ENCODE data around the gene FADS6.

Gene FADS6

GRCh38 chr17:74832421-74832820 is 61.0 kb downstream of the FADS6 start:
- Histone ChIP-seq H2BK120ac (ENCODE audit: low read depth, low read length) (no peak overlapping the region), H3K36me3 (ENCODE audit: control insufficient read depth, insufficient read depth, low read length) (no peaks in the 10 kb centered on the region), H3K4me2 (ENCODE audit: low read length) (no peak overlapping the region), H2BK5ac (ENCODE audit: low read length) (no peak overlapping the region), H3K4me3 (ENCODE audit: low read length) (no peak overlapping the region), H3K23ac (ENCODE audit: low read length) (no peak overlapping the region), H3K18ac (ENCODE audit: low read length) (no peak overlapping the region), H3K4ac (ENCODE audit: low read depth, low read length) (no peak overlapping the region), H4K8ac (ENCODE audit: low read depth, low read length) (no peak overlapping the region), H3K9ac (ENCODE audit: low read length) (no peak overlapping the region), H3K79me2 (ENCODE audit: control insufficient read depth, insufficient read depth, low read length) (no peaks in the 10 kb centered on the region), H3K27ac (ENCODE audit: low read depth, low read length) (no peak overlapping the region), H3K56ac (ENCODE audit: low read length) (no peak overlapping the region), H2BK15ac (replicated peaks; ENCODE audit: low read depth) (no peak overlapping the region), H4K5ac (ENCODE audit: low read length) (no peak overlapping the region), H3K79me1 (ENCODE audit: low read length) (no peaks in the 10 kb centered on the region), H3K4me1 (ENCODE audit: control insufficient read depth, low read depth, low read length) (no peaks in the 10 kb centered on the region), H3K27me3 (ENCODE audit: insufficient read depth, low read length, poor library complexity) (no peaks in the 10 kb centered on the region), H2AK5ac (ENCODE audit: low read length) (no peak overlapping the region)
- no CpG with 5 or more reads among the region's 9 CpGs for WGBS (ENCODE audit: extremely low coverage, insufficient coverage, low lambda C conversion rate)
- DNase-seq = no peak

- no CpG with 5 or more reads among the region's 22 CpGs for WGBS (ENCODE audit: extremely low coverage, insufficient coverage, low lambda C conversion rate)
- H3K79me2 ChIP-seq (ENCODE audit: control insufficient read depth, insufficient read depth, low read length) = no peaks in the 10 kb centered on the region
- H2BK5ac ChIP-seq (ENCODE audit: low read length) = no peak overlapping the region
- H3K27me3 ChIP-seq (ENCODE audit: insufficient read depth, low read length, poor library complexity) = no peaks in the 10 kb centered on the region
- H3K27ac ChIP-seq (ENCODE audit: low read depth, low read length) = no peak overlapping the region
- H4K8ac ChIP-seq (ENCODE audit: low read depth, low read length) = no peak overlapping the region
- no peaks in the 10 kb centered on the region for H3K36me3 ChIP-seq (ENCODE audit: control insufficient read depth, insufficient read depth, low read length)
- no peak overlapping the region for H3K4me2 ChIP-seq (ENCODE audit: low read length)
- DNase-seq = no peak
- no peak overlapping the region for H3K23ac ChIP-seq (ENCODE audit: low read length)
- no peak overlapping the region for H2AK5ac ChIP-seq (ENCODE audit: low read length)
- no peak overlapping the region for H3K9ac ChIP-seq (ENCODE audit: low read length)
- no peak overlapping the region for H3K18ac ChIP-seq (ENCODE audit: low read length)
- no peak overlapping the region for H2BK15ac ChIP-seq (replicated peaks; ENCODE audit: low read depth)
- no peaks in the 10 kb centered on the region for H3K79me1 ChIP-seq (ENCODE audit: low read length)
- no peak overlapping the region for H4K5ac ChIP-seq (ENCODE audit: low read length)
- H2BK120ac ChIP-seq (ENCODE audit: low read depth, low read length) = no peak overlapping the region
- no peaks in the 10 kb centered on the region for H3K4me1 ChIP-seq (ENCODE audit: control insufficient read depth, low read depth, low read length)
- H3K4ac ChIP-seq (ENCODE audit: low read depth, low read length) = no peak overlapping the region
- no peak overlapping the region for H3K56ac ChIP-seq (ENCODE audit: low read length)
- H3K4me3 ChIP-seq (ENCODE audit: low read length) = no peak overlapping the region
Measured at GRCh38 chr17:74831444-74832146, 61.8 kb downstream of the FADS6 start.

- Histone ChIP-seq H4K8ac (ENCODE audit: low read depth, low read length) (no peak overlapping the region), H2BK15ac (replicated peaks; ENCODE audit: low read depth) (no peak overlapping the region), H3K9ac (ENCODE audit: low read length) (no peak overlapping the region), H2AK5ac (ENCODE audit: low read length) (no peak overlapping the region), H3K56ac (ENCODE audit: low read length) (no peak overlapping the region), H3K4me2 (ENCODE audit: low read length) (no peak overlapping the region), H2BK120ac (ENCODE audit: low read depth, low read length) (no peak overlapping the region), H3K4ac (ENCODE audit: low read depth, low read length) (no peak overlapping the region), H3K27me3 (ENCODE audit: insufficient read depth, low read length, poor library complexity) (no peaks in the 10 kb centered on the region), H2BK5ac (ENCODE audit: low read length) (no peak overlapping the region), H3K27ac (ENCODE audit: low read depth, low read length) (no peak overlapping the region), H3K79me2 (ENCODE audit: control insufficient read depth, insufficient read depth, low read length) (no peaks in the 10 kb centered on the region), H3K18ac (ENCODE audit: low read length) (no peak overlapping the region), H4K5ac (ENCODE audit: low read length) (no peak overlapping the region), H3K79me1 (ENCODE audit: low read length) (no peaks in the 10 kb centered on the region), H3K36me3 (ENCODE audit: control insufficient read depth, insufficient read depth, low read length) (no peaks in the 10 kb centered on the region), H3K23ac (ENCODE audit: low read length) (no peak overlapping the region), H3K4me3 (ENCODE audit: low read length) (no peak overlapping the region), H3K4me1 (ENCODE audit: control insufficient read depth, low read depth, low read length) (no peaks in the 10 kb centered on the region)
- no CpG with 5 or more reads among the region's 19 CpGs for WGBS (ENCODE audit: extremely low coverage, insufficient coverage, low lambda C conversion rate)
- DNase-seq = no peak
Measured at GRCh38 chr17:74830861-74831260, 62.6 kb downstream of the FADS6 start.

GRCh38 chr17:74827800-74828199 is 65.6 kb downstream of the FADS6 start:
- H2AK5ac ChIP-seq (ENCODE audit: low read length) = no peak overlapping the region
- H4K5ac ChIP-seq (ENCODE audit: low read length) = no peak overlapping the region
- H3K4me3 ChIP-seq (ENCODE audit: low read length) = no peak overlapping the region
- H3K36me3 ChIP-seq (ENCODE audit: control insufficient read depth, insufficient read depth, low read length) = no peaks in the 10 kb centered on the region
- no peak overlapping the region for H3K56ac ChIP-seq (ENCODE audit: low read length)
- H3K4me2 ChIP-seq (ENCODE audit: low read length) = no peak overlapping the region
- H3K23ac ChIP-seq (ENCODE audit: low read length) = no peak overlapping the region
- H3K27ac ChIP-seq (ENCODE audit: low read depth, low read length) = no peak overlapping the region
- no peak overlapping the region for H3K18ac ChIP-seq (ENCODE audit: low read length)
- H2BK5ac ChIP-seq (ENCODE audit: low read length) = no peak overlapping the region
- no peaks in the 10 kb centered on the region for H3K79me1 ChIP-seq (ENCODE audit: low read length)
- no peak for DNase-seq
- no peak overlapping the region for H2BK15ac ChIP-seq (replicated peaks; ENCODE audit: low read depth)
- H3K27me3 ChIP-seq (ENCODE audit: insufficient read depth, low read length, poor library complexity) = no peaks in the 10 kb centered on the region
- H3K4ac ChIP-seq (ENCODE audit: low read depth, low read length) = no peak overlapping the region
- no peaks in the 10 kb centered on the region for H3K4me1 ChIP-seq (ENCODE audit: control insufficient read depth, low read depth, low read length)
- no peaks in the 10 kb centered on the region for H3K79me2 ChIP-seq (ENCODE audit: control insufficient read depth, insufficient read depth, low read length)
- no CpG with 5 or more reads among the region's 11 CpGs for WGBS (ENCODE audit: extremely low coverage, insufficient coverage, low lambda C conversion rate)
- no peak overlapping the region for H4K8ac ChIP-seq (ENCODE audit: low read depth, low read length)
- no peak overlapping the region for H3K9ac ChIP-seq (ENCODE audit: low read length)
- no peak overlapping the region for H2BK120ac ChIP-seq (ENCODE audit: low read depth, low read length)

Data from mesendoderm (in vitro differentiated cells).